Activated CD4-positive, CD25-positive, alpha-beta regulatory T cell treated with anti-CD3 and anti-CD28 coated beads, Interleukin-2, amount 50 U/mL, for 24 hours (primary cell): ENCODE results near the gene NINJ2.
"Not testable (repeated sequence)": the region's sequence is repeated elsewhere in the genome, so short reads cannot be mapped to it uniquely, and the experiment has no call there.

ENCODE experiments used
- ATAC-seq, 2 donors: fragments of 150-1000 bp; cut with Tn5 transposase; one replicate each; pipeline ENCODE4 v1.10.0; 2021; ENCODE audit warnings: mild to moderate bottlenecking in 1 of 2, moderate library complexity in 1 of 2

The NINJ2 gene, protein sequence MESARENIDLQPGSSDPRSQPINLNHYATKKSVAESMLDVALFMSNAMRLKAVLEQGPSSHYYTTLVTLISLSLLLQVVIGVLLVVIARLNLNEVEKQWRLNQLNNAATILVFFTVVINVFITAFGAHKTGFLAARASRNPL

DNA sequence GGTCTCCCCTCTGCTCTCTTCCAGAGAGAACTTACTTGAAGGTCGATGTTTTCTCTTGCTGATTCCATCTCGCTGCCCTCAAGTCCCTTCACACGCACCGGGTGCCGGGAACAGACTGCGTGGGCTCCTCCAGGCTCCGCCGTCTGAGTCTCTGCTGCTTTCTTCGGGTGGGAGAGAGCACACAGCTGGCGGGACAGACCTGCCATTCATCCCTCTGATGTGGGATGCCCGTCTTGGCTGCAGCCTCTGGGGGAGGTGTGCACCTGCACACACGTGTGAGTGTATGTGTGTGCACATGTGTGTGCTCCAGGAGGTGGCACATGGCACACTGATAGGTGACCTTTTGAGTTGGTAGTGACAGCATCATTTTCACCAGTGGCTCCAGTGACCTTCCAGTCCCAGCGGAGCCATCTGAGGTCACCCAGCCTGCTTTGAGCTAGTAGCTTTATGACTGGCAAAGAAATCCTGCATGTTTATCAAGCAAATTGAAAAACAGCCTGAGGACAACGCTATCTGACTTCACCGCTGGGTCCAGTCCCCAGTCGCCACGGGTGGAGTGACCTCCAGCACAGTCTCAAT, at the start of gene NINJ2:
NINJ2 (minus strand) TSS at position 153 of the 579 bp plus-strand sequence; CDS start at position 68, 85 bp downstream.
- peak; percentile 16 to 21 for ATAC-seq

- ATAC-seq: no peak
Observed at GRCh38 chr12:712172-712863, 49.1 kb upstream of the NINJ2 start.

DNA sequence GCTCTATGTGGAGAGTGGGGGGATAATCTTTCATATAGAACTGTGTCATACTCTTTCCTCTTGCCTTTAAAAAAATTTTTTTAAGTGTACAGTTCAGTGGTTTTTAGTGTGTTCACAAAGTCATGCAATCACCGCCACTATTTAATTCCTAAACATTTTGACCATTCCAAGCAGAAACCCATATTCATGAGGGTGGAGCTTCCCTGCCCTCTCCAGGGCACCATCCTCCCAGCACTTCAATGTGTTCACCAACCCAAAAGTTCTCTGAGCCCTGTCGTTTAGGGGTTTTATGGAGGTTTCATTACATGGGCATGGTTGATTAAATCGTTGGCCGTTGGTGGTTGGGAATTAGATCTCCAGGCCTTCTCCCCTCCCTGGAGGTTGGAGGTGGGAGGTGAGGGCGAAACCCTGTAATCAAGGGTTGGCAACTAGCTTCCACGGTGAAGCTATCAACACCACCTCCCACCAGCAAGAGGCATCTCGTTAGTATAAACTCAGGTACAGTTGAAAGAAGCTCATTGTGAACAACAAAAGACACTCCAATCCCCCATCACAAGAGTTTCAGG, 46.3 kb upstream of the NINJ2 start:
- no peak for ATAC-seq

- ATAC-seq: not testable (repeated sequence)
Observed at GRCh38 chr12:708084-708483, 44.8 kb upstream of the NINJ2 start.

DNA sequence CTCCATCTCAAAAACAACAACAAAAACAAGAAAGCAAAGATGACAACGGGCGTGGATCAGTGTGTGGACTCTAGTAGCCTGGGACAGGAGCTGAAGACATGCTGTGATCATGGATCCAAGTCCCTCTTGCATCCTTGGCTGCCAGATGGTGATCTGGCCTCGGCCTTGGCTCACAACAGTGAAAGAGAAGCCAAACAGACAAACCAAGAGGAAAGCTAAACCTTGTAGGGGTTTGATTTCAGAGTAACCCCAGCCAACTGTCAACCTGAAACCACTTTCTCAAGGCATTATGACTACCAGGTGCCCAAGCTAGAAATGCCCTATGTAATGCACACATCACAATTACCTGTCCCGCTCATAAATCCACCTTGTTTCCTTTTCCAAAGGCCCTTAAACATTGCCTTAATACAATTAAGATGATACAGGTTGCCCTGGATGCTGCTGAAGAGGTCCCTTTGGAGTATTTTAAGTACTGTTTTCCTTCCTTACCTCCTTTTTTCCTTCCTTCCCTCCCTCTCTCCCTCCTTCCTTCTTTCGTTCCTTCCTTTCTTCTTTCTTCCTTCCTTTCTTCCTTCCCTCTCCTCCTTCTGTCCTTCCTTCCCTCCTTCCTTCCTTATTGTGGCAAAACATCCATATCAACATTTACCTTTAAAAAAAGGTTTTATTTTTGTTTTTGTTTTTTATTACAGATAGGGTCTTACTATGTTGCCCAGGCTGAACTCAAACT, 41.4 kb upstream of the NINJ2 start:
- ATAC-seq: no peak

- ATAC-seq: no peak
Observed at GRCh38 chr12:701896-702539, 38.8 kb upstream of the NINJ2 start.

DNA sequence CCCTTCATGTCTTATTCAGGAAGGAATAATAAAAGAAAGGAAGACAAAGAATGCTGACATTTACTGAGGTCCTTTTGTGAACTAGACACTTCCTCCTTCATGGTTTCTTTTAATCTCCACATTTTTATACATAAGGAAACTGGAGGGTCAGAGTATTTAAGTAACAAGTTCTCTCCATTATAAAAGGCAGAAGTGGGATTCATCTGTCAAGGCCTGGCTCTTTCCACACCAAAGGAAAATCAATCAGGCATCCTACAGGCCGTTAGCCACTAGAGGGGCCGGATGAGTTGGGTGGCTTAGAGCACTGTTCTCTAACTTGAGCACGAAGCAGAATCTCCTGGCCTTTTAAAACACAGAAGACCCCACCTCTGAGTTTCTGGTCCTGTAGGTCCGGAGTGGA, 36.8 kb upstream of the NINJ2 start:
- ATAC-seq: no peak

DNA sequence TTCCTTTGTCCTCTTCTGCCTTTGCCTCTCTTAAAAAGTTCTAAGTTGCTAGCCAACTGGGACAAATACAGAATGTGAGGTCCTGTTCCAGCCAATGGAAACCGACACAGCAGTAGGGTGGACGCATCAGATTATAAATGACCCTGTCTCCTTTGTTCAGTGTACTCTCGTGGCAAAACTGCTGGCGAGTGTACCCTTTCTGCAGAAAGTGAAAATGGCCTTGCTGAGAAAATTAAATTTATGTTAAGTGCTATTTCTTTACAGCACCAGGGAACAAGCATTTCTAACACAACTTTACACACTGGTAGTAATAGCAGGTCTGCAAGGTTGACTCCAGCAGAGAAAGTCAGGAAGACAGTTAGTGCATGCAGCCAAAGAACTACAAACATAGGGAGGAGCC, 35.0 kb upstream of the NINJ2 start:
- ATAC-seq: not testable (repeated sequence)

- no peak for ATAC-seq
Observed at GRCh38 chr12:697481-697880, 34.2 kb upstream of the NINJ2 start.

DNA sequence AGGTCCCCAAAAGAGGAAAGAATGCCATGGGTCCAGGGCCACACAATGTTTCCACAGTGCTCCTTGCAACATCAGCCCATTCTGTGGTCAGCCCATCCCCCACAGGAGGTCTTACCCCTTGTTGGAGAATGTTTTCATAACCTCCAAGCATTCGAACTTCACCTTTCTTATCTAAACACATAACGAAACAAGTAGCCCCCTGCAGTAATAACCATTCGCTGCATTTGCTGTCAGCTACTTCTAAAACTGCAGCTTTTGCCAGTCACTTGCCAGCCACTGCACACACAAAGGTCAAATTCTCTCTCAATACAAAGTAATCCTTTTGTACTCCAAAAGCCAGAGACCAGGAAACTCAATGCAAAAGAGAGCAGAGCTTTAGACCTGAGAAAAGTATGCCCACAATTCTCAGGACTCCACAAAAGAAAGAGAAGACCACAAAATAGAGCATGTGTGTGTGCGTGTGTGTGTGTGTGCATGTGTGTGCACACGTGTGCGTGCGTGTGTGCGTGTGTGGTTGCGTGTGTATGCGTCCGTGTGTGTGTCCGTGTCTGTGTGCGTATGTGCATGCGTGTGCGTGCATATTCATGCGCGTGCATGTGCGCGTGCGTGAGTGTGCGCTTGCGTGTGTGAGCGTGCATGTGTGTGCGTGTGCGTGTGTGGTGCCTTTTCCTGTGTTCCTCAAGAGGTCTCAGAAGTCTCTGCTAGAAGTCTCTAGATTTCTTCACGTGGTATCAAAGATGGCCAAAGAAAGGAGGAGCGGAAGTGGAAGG, 31.7 kb upstream of the NINJ2 start:
- no peak for ATAC-seq

GRCh38 chr12:693934-694533, 30.8 kb upstream of the NINJ2 start:
- no peak for ATAC-seq

GRCh38 chr12:692274-692673, 29.0 kb upstream of the NINJ2 start:
- ATAC-seq: no peak

DNA sequence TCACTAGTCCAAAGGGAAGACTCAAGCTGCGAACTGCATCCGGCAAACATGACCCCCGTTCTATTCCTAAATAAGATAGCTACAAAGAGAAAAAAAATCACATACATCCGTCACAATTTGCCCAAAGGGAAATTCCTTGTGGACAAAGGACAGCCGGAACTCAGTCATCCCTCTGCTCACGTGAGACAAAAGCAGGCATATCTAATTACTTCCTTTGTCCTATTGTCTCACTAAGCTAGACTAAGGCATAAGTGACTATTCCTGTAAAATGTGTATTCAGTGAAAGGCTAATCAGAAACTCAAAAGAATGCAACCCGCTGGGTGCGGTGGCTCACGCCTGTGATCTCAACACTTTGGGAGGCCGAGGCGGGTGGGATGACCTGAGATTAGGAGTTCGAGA, 27.2 kb upstream of the NINJ2 start:
- ATAC-seq: no peak

- peak; percentile 96 to 97 for ATAC-seq
Observed at GRCh38 chr12:685388-685787, 22.1 kb upstream of the NINJ2 start.

DNA sequence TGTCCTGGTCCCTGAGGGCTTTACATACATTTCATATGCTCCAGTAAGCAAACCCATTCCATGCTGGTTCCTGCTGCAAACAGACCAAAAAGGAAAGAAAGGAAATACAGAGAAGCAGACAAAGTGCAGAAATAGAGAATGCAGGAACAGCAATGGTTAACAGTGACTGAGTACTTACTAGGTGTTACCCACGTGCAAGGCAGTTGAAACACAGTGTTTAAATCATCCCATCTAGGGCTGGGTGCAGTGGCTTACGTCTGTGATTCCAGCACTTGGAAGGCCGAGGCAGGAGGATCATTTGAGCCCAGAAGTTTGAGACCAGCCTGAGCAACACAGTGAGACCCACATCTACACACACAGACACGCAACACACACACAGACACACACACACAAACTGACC, 21.2 kb upstream of the NINJ2 start:
- ATAC-seq: no peak

GRCh38 chr12:681568-682256, 18.5 kb upstream of the NINJ2 start:
- ATAC-seq: no peak

GRCh38 chr12:678747-679712, 15.8 kb upstream of the NINJ2 start:
- ATAC-seq: no peak

DNA sequence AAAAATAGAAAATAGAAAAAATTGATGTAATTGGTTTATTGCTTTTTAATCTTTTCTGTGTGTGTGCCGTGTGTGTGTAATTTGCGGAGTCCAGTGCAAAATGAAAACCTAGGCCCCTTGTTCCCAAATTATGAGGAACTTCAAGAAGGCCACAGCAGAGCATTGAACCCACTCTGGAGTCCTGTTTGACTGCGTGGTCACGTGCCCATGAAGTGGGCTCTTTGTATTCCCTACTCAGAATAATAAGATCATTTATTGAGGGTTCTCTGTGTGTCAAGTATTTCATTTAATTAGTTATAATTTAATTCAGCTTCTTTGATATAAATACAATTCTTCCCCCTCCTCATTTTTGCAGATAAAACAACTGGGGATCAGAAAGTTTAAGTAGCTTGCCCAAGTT, 12.3 kb upstream of the NINJ2 start:
- ATAC-seq: no peak

DNA sequence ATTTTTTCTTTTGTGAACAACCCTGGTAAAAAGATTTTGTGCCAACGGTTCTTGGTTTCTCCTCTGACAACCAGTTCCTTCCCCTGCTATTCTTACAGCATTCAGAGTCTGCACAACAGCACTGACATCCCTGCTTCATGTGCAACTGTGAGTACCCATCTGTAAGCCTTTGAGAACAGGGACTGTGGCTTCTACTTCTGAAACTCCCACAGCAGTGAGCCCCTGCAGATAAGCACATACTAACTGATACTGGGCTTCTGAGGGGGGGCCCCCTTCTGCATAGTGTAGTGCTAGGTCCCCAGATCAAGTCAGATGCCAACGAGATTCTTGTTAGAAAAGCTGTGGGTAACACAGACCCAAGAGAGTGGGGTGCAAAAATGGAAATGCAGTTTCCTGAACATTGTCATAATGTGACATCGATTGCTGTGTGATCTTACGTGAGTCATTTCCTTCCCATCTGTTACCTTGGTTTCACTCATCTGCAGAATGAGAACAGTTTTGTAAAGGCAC, 11.1 kb upstream of the NINJ2 start:
- peak; percentile 98 to 99 for ATAC-seq

DNA sequence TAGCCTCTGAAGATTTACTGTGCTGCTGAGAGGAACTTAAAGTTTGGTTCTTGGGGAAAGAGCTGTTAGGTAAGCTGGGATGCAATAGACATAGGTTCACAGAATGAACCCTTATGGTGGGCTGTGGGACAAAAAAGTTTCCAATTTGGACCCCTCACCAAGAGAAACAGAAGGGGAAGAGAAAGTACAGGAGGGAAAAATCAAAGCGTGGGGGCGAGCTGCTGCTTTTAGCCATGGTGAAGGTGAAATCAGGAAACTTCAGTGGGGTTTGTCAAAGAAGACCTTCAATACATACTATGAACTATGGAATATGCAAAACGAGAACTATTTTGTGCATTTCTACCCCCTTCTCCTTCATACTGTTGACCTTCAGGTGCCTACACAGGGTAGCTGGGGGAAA, 10.6 kb upstream of the NINJ2 start:
- ATAC-seq: no peak
